CD8-positive, alpha-beta memory T cell (primary cell): ENCODE results near the gene CPS1. TPM values are rescaled to one million over a fixed set of nuclear protein-coding genes. Genes with fewer than 3 reads are reported as not detected.

Source experiments
- CTCF ChIA-PET: fragments of 350-600 bp; sonication (Branson Sonifier 250); formaldehyde crosslinking; loops from one replicate; lab custom pipeline; 2021; ENCODE audit warnings: antibody characterized with exemption; lab: Charles Lee
- POLR2A ChIA-PET: fragments of 350-600 bp; sonication (Branson Sonifier 250); formaldehyde crosslinking; loops from one replicate; lab custom pipeline; 2021; ENCODE audit warnings: antibody characterized with exemption; lab: Charles Lee
- DNase-seq, 5 donors: peaks; one replicate each; pipeline versions ENCODE4 v3.0.0 to v3.0.0-alpha.2; 2020 to 2022; ENCODE audit warnings: mixed read lengths in 1 of 5
- H3K27ac ChIP-seq: one replicate; pipeline ENCODE4 v1.7.0; 2013; ENCODE audit warnings: low read depth, mild to moderate bottlenecking, low read length, moderate library complexity
- H3K27me3 ChIP-seq: 2 replicates; pipeline ENCODE4 v1.7.0; 2013; ENCODE audit warnings: low read length, mild to moderate bottlenecking; ENCODE audit not compliant: insufficient read depth, poor library complexity, severe bottlenecking
- H3K36me3 ChIP-seq: 2 replicates; pipeline ENCODE4 v1.7.0; 2013; ENCODE audit warnings: mild to moderate bottlenecking, low read length, moderate library complexity; ENCODE audit not compliant: insufficient read depth
- H3K4me1 ChIP-seq: 2 replicates; pipeline ENCODE4 v1.7.0; 2013; ENCODE audit warnings: mild to moderate bottlenecking, low read length, moderate library complexity; ENCODE audit not compliant: insufficient read depth
- H3K4me3 ChIP-seq: 2 replicates; pipeline ENCODE4 v1.7.0; 2013; ENCODE audit warnings: mild to moderate bottlenecking, low read length
- H3K9me3 ChIP-seq: 2 replicates; pipeline ENCODE4 v1.7.0; 2013; ENCODE audit warnings: mild to moderate bottlenecking, low read length
- H3K27ac Mint-ChIP-seq, 8 donors: one replicate each; pipeline ENCODE4 v1.8.0; 2020 to 2021; ENCODE audit warnings: mixed read lengths in 8 of 8, mild to moderate bottlenecking in 6 of 8, inconsistent platforms in 3 of 8, moderate library complexity in 3 of 8
- H3K27me3 Mint-ChIP-seq, 2 donors: one replicate each; pipeline ENCODE4 v1.8.0; 2020 to 2021; ENCODE audit warnings: mixed read lengths in 2 of 2, mild to moderate bottlenecking in 1 of 2, moderate library complexity in 1 of 2
- H3K36me3 Mint-ChIP-seq, 3 donors: one replicate each; pipeline ENCODE4 v1.8.0; 2020 to 2021; ENCODE audit warnings: mixed read lengths in 3 of 3, inconsistent platforms in 1 of 3, mild to moderate bottlenecking in 1 of 3
- H3K4me1 Mint-ChIP-seq, 3 donors: one replicate each; pipeline ENCODE4 v1.8.0; 2020 to 2021; ENCODE audit warnings: mixed read lengths in 3 of 3, inconsistent platforms in 1 of 3, mild to moderate bottlenecking in 1 of 3
- H3K4me3 Mint-ChIP-seq, 7 donors: one replicate each; pipeline ENCODE4 v1.8.0; 2020 to 2021; ENCODE audit warnings: mixed read lengths in 7 of 7, mild to moderate bottlenecking in 6 of 7, moderate library complexity in 4 of 7, inconsistent platforms in 2 of 7
- H3K9me3 Mint-ChIP-seq, 5 donors: one replicate each; pipeline ENCODE4 v1.8.0; 2020 to 2022; ENCODE audit warnings: mixed read lengths in 5 of 5, mild to moderate bottlenecking in 3 of 5, moderate library complexity in 2 of 5, inconsistent platforms in 1 of 5
- polyA plus RNA-seq: library from polyadenylated mRNA; unstranded; fragments of 300-500 nt; fragmentation: Illumina TruSeq; gene quantifications from one replicate; pipeline ENCODE4 v1.2.3, GENCODE V29; 2021
- total RNA-seq, 2 experiments: library from RNA; stranded (reverse); gene quantifications; one replicate each; pipeline ENCODE4 v1.2.3, GENCODE V29; 2021

The CPS1 gene
- total and polyA plus RNA-seq, 3 experiments from 2014 or later, result 2.0 to 2.3 TPM; not detected in 1

GRCh38 chr2:210551001-210551400 is 5.4 kb upstream of the CPS1 start:
- H3K9me3 Mint-ChIP-seq, result peaks cover 0 to 2% (median 0%) of the 10 kb centered on the region in 5 donors
- Histone ChIP-seq H3K4me1 (no peaks in the 10 kb centered on the region), H3K4me3 (no peak overlapping the region), H3K36me3 (no peaks in the 10 kb centered on the region), H3K27ac (no peak overlapping the region), H3K27me3 (no peaks in the 10 kb centered on the region), H3K9me3 (no peaks in the 10 kb centered on the region)
- no peak overlapping the region for H3K27ac Mint-ChIP-seq
- no peak for DNase-seq
- CTCF ChIA-PET, result no interaction called here
- H3K4me1 Mint-ChIP-seq, result no peaks in the 10 kb centered on the region
- no peaks in the 10 kb centered on the region for H3K36me3 Mint-ChIP-seq
- H3K4me3 Mint-ChIP-seq, result no peak overlapping the region
- H3K27me3 Mint-ChIP-seq, result peaks cover 2 to 12% of the 10 kb centered on the region in 2 donors
- POLR2A ChIA-PET, result no interaction called here

- H3K27me3 Mint-ChIP-seq, result peaks cover 5 to 12% of the 10 kb centered on the region in 2 donors
- POLR2A ChIA-PET, result no interaction called here
Measured at GRCh38 chr2:210553373-210553772, 3.0 kb upstream of the CPS1 start.

DNA sequence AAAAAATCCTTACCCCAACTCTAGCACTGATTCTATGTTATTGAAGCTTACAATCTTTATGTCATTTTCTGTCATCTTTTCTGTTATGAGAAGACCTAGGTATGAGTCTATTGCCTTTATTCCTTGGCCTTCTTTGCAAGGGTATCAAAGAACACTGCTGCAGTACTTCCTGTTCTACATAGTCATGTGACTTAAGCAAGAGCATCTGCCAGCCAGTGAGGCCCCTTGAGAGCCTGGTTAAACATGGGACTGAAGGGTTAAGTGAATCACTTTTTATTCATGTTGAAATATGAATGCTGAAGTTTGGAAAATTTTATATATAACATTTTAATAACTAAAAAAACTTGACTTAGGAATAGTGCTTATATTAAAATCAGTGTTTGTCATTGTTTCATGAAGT is 844 bp upstream of the CPS1 start:
- CTCF ChIA-PET, result interaction anchor here (1.3 kb wide), 1 partner anchor 9 kb away, joined by 3 read pairs; no protein-coding TSS in a partner anchor
- Mint-ChIP-seq H3K36me3 (no peaks in the 10 kb centered on the region), H3K27me3 (peaks cover 3 to 8% of the 10 kb centered on the region in 2 donors), H3K4me3 (no peak overlapping the region), H3K9me3 (peaks cover 0 to 2% (median 0%) of the 10 kb centered on the region in 5 donors), H3K27ac (no peak overlapping the region), H3K4me1 (no peaks in the 10 kb centered on the region)
- Histone ChIP-seq H3K27me3 (no peaks in the 10 kb centered on the region), H3K36me3 (no peaks in the 10 kb centered on the region), H3K27ac (no peak overlapping the region), H3K9me3 (no peaks in the 10 kb centered on the region), H3K4me1 (no peaks in the 10 kb centered on the region), H3K4me3 (no peak overlapping the region)
- no peak for DNase-seq
- POLR2A ChIA-PET, result no interaction called here

More at GRCh38 chr2:210553373-210553772, 3.0 kb upstream of the CPS1 start:
- CTCF ChIA-PET, result no interaction called here
- H3K27me3 ChIP-seq, result no peaks in the 10 kb centered on the region
- H3K27ac Mint-ChIP-seq, result no peak overlapping the region
- H3K9me3 ChIP-seq, result no peaks in the 10 kb centered on the region
- no peak for DNase-seq
- H3K4me3 Mint-ChIP-seq, result no peak overlapping the region
- no peaks in the 10 kb centered on the region for H3K4me1 ChIP-seq
- no peak overlapping the region for H3K4me3 ChIP-seq
- H3K36me3 Mint-ChIP-seq, result no peaks in the 10 kb centered on the region
- H3K9me3 Mint-ChIP-seq, result peaks cover 0 to 2% (median 0%) of the 10 kb centered on the region in 5 donors
- no peaks in the 10 kb centered on the region for H3K36me3 ChIP-seq
- H3K27ac ChIP-seq, result no peak overlapping the region
- H3K4me1 Mint-ChIP-seq, result no peaks in the 10 kb centered on the region

GRCh38 chr2:210557721-210558120 is 1.3 kb downstream of the CPS1 start:
- Mint-ChIP-seq H3K36me3 (no peaks in the 10 kb centered on the region), H3K27me3 (peaks cover 3 to 5% of the 10 kb centered on the region in 2 donors), H3K4me3 (no peak overlapping the region), H3K9me3 (peaks cover 0 to under 1% (median 0%) of the 10 kb centered on the region in 5 donors), H3K27ac (no peak overlapping the region), H3K4me1 (no peaks in the 10 kb centered on the region)
- Histone ChIP-seq H3K4me3 (no peak overlapping the region), H3K4me1 (no peaks in the 10 kb centered on the region), H3K9me3 (no peaks in the 10 kb centered on the region), H3K36me3 (no peaks in the 10 kb centered on the region), H3K27ac (no peak overlapping the region), H3K27me3 (no peaks in the 10 kb centered on the region)
- ChIA-PET CTCF (no interaction called here), POLR2A (no interaction called here)
- DNase-seq, result no peak

GRCh38 chr2:210558708-210559107 is 2.3 kb downstream of the CPS1 start:
- POLR2A ChIA-PET, result interaction anchor here (0.6 kb wide), 1 partner anchor 231 kb away, joined by 3 read pairs; no protein-coding TSS in a partner anchor
- DNase-seq, result no peak
- Mint-ChIP-seq H3K27ac (no peak overlapping the region), H3K36me3 (no peaks in the 10 kb centered on the region), H3K27me3 (peaks cover 1 to 3% of the 10 kb centered on the region in 2 donors), H3K4me3 (no peak overlapping the region), H3K9me3 (no peaks in the 10 kb centered on the region), H3K4me1 (no peaks in the 10 kb centered on the region)
- H3K36me3 ChIP-seq, result no peaks in the 10 kb centered on the region
- no peak overlapping the region for H3K27ac ChIP-seq
- CTCF ChIA-PET, result no interaction called here
- no peaks in the 10 kb centered on the region for H3K4me1 ChIP-seq
- no peak overlapping the region for H3K4me3 ChIP-seq
- H3K9me3 ChIP-seq, result no peaks in the 10 kb centered on the region
- no peaks in the 10 kb centered on the region for H3K27me3 ChIP-seq

- H3K36me3 ChIP-seq, result no peaks in the 10 kb centered on the region
- no peaks in the 10 kb centered on the region for H3K36me3 Mint-ChIP-seq
- H3K4me3 Mint-ChIP-seq, result no peak overlapping the region
Measured at GRCh38 chr2:210559182-210559581, 2.8 kb downstream of the CPS1 start.

GRCh38 chr2:210561475-210561874 is 5.1 kb downstream of the CPS1 start:
- CTCF ChIA-PET, result no interaction called here

More at GRCh38 chr2:210559182-210559581, 2.8 kb downstream of the CPS1 start:
- H3K9me3 Mint-ChIP-seq, result no peaks in the 10 kb centered on the region
- no peak for DNase-seq
- H3K27ac Mint-ChIP-seq, result no peak overlapping the region
- H3K27me3 ChIP-seq, result no peaks in the 10 kb centered on the region
- no peaks in the 10 kb centered on the region for H3K9me3 ChIP-seq
- POLR2A ChIA-PET, result no interaction called here
- H3K27ac ChIP-seq, result no peak overlapping the region
- H3K4me1 Mint-ChIP-seq, result no peaks in the 10 kb centered on the region
- H3K4me3 ChIP-seq, result no peak overlapping the region
- no peaks in the 10 kb centered on the region for H3K4me1 ChIP-seq
- peaks cover 0 to 3% of the 10 kb centered on the region in 2 donors for H3K27me3 Mint-ChIP-seq
- CTCF ChIA-PET, result no interaction called here

GRCh38 chr2:210562091-210562490 is 5.7 kb downstream of the CPS1 start:
- Histone ChIP-seq H3K36me3 (no peaks in the 10 kb centered on the region), H3K4me1 (no peaks in the 10 kb centered on the region), H3K4me3 (no peak overlapping the region), H3K27me3 (no peaks in the 10 kb centered on the region), H3K9me3 (no peaks in the 10 kb centered on the region), H3K27ac (no peak overlapping the region)
- DNase-seq, result no peak
- H3K27ac Mint-ChIP-seq, result no peak overlapping the region
- CTCF ChIA-PET, result no interaction called here
- no peaks in the 10 kb centered on the region for H3K36me3 Mint-ChIP-seq
- H3K27me3 Mint-ChIP-seq, result peaks cover 0 to 1% of the 10 kb centered on the region in 2 donors
- no peaks in the 10 kb centered on the region for H3K4me1 Mint-ChIP-seq
- POLR2A ChIA-PET, result no interaction called here
- no peaks in the 10 kb centered on the region for H3K9me3 Mint-ChIP-seq
- no peak overlapping the region for H3K4me3 Mint-ChIP-seq

More at GRCh38 chr2:210561475-210561874, 5.1 kb downstream of the CPS1 start:
- no peaks in the 10 kb centered on the region for H3K4me1 ChIP-seq
- no peaks in the 10 kb centered on the region for H3K36me3 Mint-ChIP-seq
- no peaks in the 10 kb centered on the region for H3K36me3 ChIP-seq
- H3K9me3 ChIP-seq, result no peaks in the 10 kb centered on the region
- peaks cover 0 to 1% of the 10 kb centered on the region in 2 donors for H3K27me3 Mint-ChIP-seq
- no peak overlapping the region for H3K4me3 ChIP-seq
- no peak for DNase-seq
- no peak overlapping the region for H3K27ac Mint-ChIP-seq
- H3K27me3 ChIP-seq, result no peaks in the 10 kb centered on the region
- H3K27ac ChIP-seq, result no peak overlapping the region
- POLR2A ChIA-PET, result no interaction called here
- no peaks in the 10 kb centered on the region for H3K9me3 Mint-ChIP-seq
- no peak overlapping the region for H3K4me3 Mint-ChIP-seq
- no peaks in the 10 kb centered on the region for H3K4me1 Mint-ChIP-seq
